ENCODE measurements around the gene TCP11.

Gene TCP11

GRCh38 chr6:35164868-35165267 lies 23.7 kb upstream of the TCP11 start:
- peaks cover 48% of the 10 kb centered on the region for H3K27me3 Mint-ChIP-seq

GRCh38 chr6:35164277-35164676 lies 23.1 kb upstream of the TCP11 start:
- Mint-ChIP-seq H3K4me3 (no peak overlapping the region), H3K27ac (no peak overlapping the region), H3K9me3 (peaks cover under 1% of the 10 kb centered on the region), H3K36me3 (no peaks in the 10 kb centered on the region), H3K27me3 (peaks cover 47% of the 10 kb centered on the region), H3K4me1 (no peaks in the 10 kb centered on the region)
- no peak for DNase-seq
- CTCF ChIA-PET = no interaction called here

More at GRCh38 chr6:35164868-35165267, 23.7 kb upstream of the TCP11 start:
- DNase-seq = no peak
- Mint-ChIP-seq H3K9me3 (peaks cover 5% of the 10 kb centered on the region), H3K4me3 (no peak overlapping the region), H3K27ac (no peak overlapping the region), H3K36me3 (no peaks in the 10 kb centered on the region), H3K4me1 (no peaks in the 10 kb centered on the region)
- CTCF ChIA-PET = no interaction called here

- DNase-seq = no peak
- H3K4me3 Mint-ChIP-seq = no peak overlapping the region
- H3K27me3 Mint-ChIP-seq = peaks cover 47% of the 10 kb centered on the region
- CTCF ChIA-PET = no interaction called here
- H3K27ac Mint-ChIP-seq = no peak overlapping the region
- no peaks in the 10 kb centered on the region for H3K4me1 Mint-ChIP-seq
- no peaks in the 10 kb centered on the region for H3K36me3 Mint-ChIP-seq
- no peaks in the 10 kb centered on the region for H3K9me3 Mint-ChIP-seq
These were observed 22.7 kb upstream of the TCP11 start for GRCh38 chr6:35163836-35164235.

GRCh38 chr6:35161776-35162607 lies 20.9 kb upstream of the TCP11 start:
- Mint-ChIP-seq H3K36me3 (no peaks in the 10 kb centered on the region), H3K4me1 (no peaks in the 10 kb centered on the region), H3K27me3 (peaks cover 51% of the 10 kb centered on the region), H3K4me3 (no peak overlapping the region), H3K9me3 (no peaks in the 10 kb centered on the region), H3K27ac (no peak overlapping the region)
- no peak for DNase-seq
- CTCF ChIA-PET = interaction anchor here (0.9 to 1.1 kb wide), 2 partner anchors 23 to 44 kb away, joined by 3 read pairs; no protein-coding TSS in a partner anchor

- no peak for DNase-seq
- Mint-ChIP-seq H3K4me1 (no peaks in the 10 kb centered on the region), H3K27me3 (peaks cover 45% of the 10 kb centered on the region), H3K9me3 (no peaks in the 10 kb centered on the region), H3K36me3 (no peaks in the 10 kb centered on the region), H3K4me3 (no peak overlapping the region), H3K27ac (no peak overlapping the region)
- CTCF ChIA-PET = interaction anchor here (0.9 to 1.1 kb wide), 2 partner anchors 22 to 44 kb away, joined by 3 read pairs; no protein-coding TSS in a partner anchor
These were observed 20.1 kb upstream of the TCP11 start for GRCh38 chr6:35161266-35161665.

- Mint-ChIP-seq H3K4me1 (no peaks in the 10 kb centered on the region), H3K4me3 (no peak overlapping the region), H3K27ac (no peak overlapping the region), H3K36me3 (no peaks in the 10 kb centered on the region), H3K9me3 (no peaks in the 10 kb centered on the region), H3K27me3 (peaks cover 47% of the 10 kb centered on the region)
- no peak for DNase-seq
- CTCF ChIA-PET = interaction anchor here (1.1 kb wide), 1 partner anchor 13 kb away, joined by 5 read pairs; no protein-coding TSS in a partner anchor
These were observed 19.5 kb upstream of the TCP11 start for GRCh38 chr6:35160642-35161041.

- Mint-ChIP-seq H3K36me3 (no peaks in the 10 kb centered on the region), H3K9me3 (no peaks in the 10 kb centered on the region), H3K27ac (no peak overlapping the region), H3K4me3 (no peak overlapping the region), H3K27me3 (peaks cover 44% of the 10 kb centered on the region), H3K4me1 (peaks cover 9% of the 10 kb centered on the region)
- CTCF ChIA-PET = no interaction called here
- DNase-seq = no peak
These were observed 17.4 kb upstream of the TCP11 start for GRCh38 chr6:35158520-35158919.

GRCh38 chr6:35154947-35155346 lies 13.8 kb upstream of the TCP11 start:
- DNase-seq = no peak
- Mint-ChIP-seq H3K4me3 (no peak overlapping the region), H3K9me3 (no peaks in the 10 kb centered on the region), H3K27ac (no peak overlapping the region), H3K4me1 (peaks cover 11% of the 10 kb centered on the region), H3K27me3 (peaks cover 14% of the 10 kb centered on the region), H3K36me3 (no peaks in the 10 kb centered on the region)
- CTCF ChIA-PET = interaction anchor here (2.1 kb wide), 1 partner anchor 8 kb away, joined by 11 read pairs; no protein-coding TSS in a partner anchor

GRCh38 chr6:35154262-35154661 lies 13.1 kb upstream of the TCP11 start:
- H3K36me3 Mint-ChIP-seq = no peaks in the 10 kb centered on the region
- no peak for DNase-seq
- CTCF ChIA-PET = no interaction called here

GRCh38 chr6:35152067-35152707 lies 11.0 kb upstream of the TCP11 start:
- no peak for DNase-seq
- Mint-ChIP-seq H3K27ac (no peak overlapping the region), H3K36me3 (no peaks in the 10 kb centered on the region), H3K9me3 (no peaks in the 10 kb centered on the region), H3K4me1 (peaks cover 32% of the 10 kb centered on the region), H3K4me3 (no peak overlapping the region), H3K27me3 (peaks cover 12% of the 10 kb centered on the region)
- CTCF ChIA-PET = no interaction called here

More at GRCh38 chr6:35154262-35154661, 13.1 kb upstream of the TCP11 start:
- Mint-ChIP-seq H3K4me1 (peaks cover 12% of the 10 kb centered on the region), H3K9me3 (no peaks in the 10 kb centered on the region), H3K27ac (no peak overlapping the region), H3K27me3 (peaks cover 10% of the 10 kb centered on the region), H3K4me3 (no peak overlapping the region)

- H3K4me3 Mint-ChIP-seq = no peak overlapping the region
- no peak overlapping the region for H3K27ac Mint-ChIP-seq
- no peak for DNase-seq
- no peaks in the 10 kb centered on the region for H3K9me3 Mint-ChIP-seq
- CTCF ChIA-PET = interaction anchor here (7.4 kb wide), 1 partner anchor 55 kb away, joined by 125 read pairs; no protein-coding TSS in a partner anchor
- peaks cover 12% of the 10 kb centered on the region for H3K27me3 Mint-ChIP-seq
- peaks cover 33% of the 10 kb centered on the region for H3K4me1 Mint-ChIP-seq
- no peaks in the 10 kb centered on the region for H3K36me3 Mint-ChIP-seq
These were observed 10.3 kb upstream of the TCP11 start for GRCh38 chr6:35151466-35151865.

- CTCF ChIA-PET = interaction anchor here (0.9 to 7.4 kb wide), 5 partner anchors 9 to 90 kb away, joined by 3 to 125 read pairs (median 4); partner anchors contain the start of gene TCP11
- H3K4me3 Mint-ChIP-seq = no peak overlapping the region
- peaks cover 10% of the 10 kb centered on the region for H3K27me3 Mint-ChIP-seq
- peaks cover 31% of the 10 kb centered on the region for H3K4me1 Mint-ChIP-seq
- H3K27ac Mint-ChIP-seq = no peak overlapping the region
- H3K9me3 Mint-ChIP-seq = no peaks in the 10 kb centered on the region
- no peaks in the 10 kb centered on the region for H3K36me3 Mint-ChIP-seq
- no peak for DNase-seq
These were observed 8.9 kb upstream of the TCP11 start for GRCh38 chr6:35149891-35150566.

GRCh38 chr6:35148167-35148741 lies 7.1 kb upstream of the TCP11 start:
- CTCF ChIA-PET = interaction anchor here (0.6 to 7.4 kb wide), 10 partner anchors 9 to 166 kb away, joined by 3 to 125 read pairs (median 4); no protein-coding TSS in a partner anchor
- H3K4me1 Mint-ChIP-seq = peaks cover 26% of the 10 kb centered on the region
- H3K36me3 Mint-ChIP-seq = no peaks in the 10 kb centered on the region
- H3K27ac Mint-ChIP-seq = no peak overlapping the region
- peaks cover 13% of the 10 kb centered on the region for H3K27me3 Mint-ChIP-seq
- peak; percentile 40 for DNase-seq
- no peaks in the 10 kb centered on the region for H3K9me3 Mint-ChIP-seq
- H3K4me3 Mint-ChIP-seq = no peak overlapping the region

GRCh38 chr6:35147486-35147885 lies 6.3 kb upstream of the TCP11 start:
- Mint-ChIP-seq H3K9me3 (no peaks in the 10 kb centered on the region), H3K27me3 (peaks cover 16% of the 10 kb centered on the region), H3K4me3 (no peak overlapping the region), H3K36me3 (no peaks in the 10 kb centered on the region), H3K4me1 (peaks cover 27% of the 10 kb centered on the region), H3K27ac (no peak overlapping the region)
- no peak for DNase-seq
- CTCF ChIA-PET = interaction anchor here (0.6 to 7.4 kb wide), 12 partner anchors 8 to 211 kb away, joined by 3 to 125 read pairs (median 5); no protein-coding TSS in a partner anchor

Data from activated naive CD4-positive, alpha-beta T cell treated with anti-CD3 and anti-CD28 coated beads, Interleukin-2, amount 10 ng/mL, durations not matched to agents 7 days and 5 days (primary cell).